Stimulated activated CD4-positive, alpha-beta T cell treated with anti-CD3 and anti-CD28 coated beads, TNF-alpha, amount 100 ng/mL, for 4 hours (primary cell): Measurements from ENCODE around the gene GIGYF1.
A peak's percentile ranks its signal among the peaks of the same experiment; 100 is the strongest.
"Not testable (repeated sequence)": the region's sequence is repeated elsewhere in the genome, so short reads cannot be mapped to it uniquely, and the experiment has no call there.

Experiments used
- DNase-seq, 3 experiments: peaks; one replicate each; pipeline ENCODE4 v3.0.0-alpha.2; 2020; ENCODE audit warnings: low read depth in 3 of 3

GIGYF1 gene

DNA sequence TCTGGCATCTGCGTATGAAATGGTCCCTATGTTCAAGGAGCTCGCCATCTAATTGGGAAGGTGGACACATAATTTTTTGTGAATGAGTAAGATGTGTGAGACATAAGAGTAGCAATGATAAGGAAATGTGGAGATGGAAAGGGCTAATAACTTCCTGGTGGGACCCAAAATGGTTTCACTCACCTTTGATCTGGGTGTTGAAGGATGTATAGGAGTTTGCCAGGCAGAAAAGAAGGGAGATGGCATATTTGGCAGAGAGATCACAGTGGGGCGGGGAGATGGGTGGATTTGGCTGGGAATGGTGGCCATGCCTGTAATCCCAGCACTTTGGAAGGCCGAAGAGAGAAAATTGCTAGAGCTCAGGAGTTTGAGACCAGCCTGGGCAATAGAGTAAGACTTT lies 16.4 kb upstream of the GIGYF1 start:
- DNase-seq = no peak

DNA sequence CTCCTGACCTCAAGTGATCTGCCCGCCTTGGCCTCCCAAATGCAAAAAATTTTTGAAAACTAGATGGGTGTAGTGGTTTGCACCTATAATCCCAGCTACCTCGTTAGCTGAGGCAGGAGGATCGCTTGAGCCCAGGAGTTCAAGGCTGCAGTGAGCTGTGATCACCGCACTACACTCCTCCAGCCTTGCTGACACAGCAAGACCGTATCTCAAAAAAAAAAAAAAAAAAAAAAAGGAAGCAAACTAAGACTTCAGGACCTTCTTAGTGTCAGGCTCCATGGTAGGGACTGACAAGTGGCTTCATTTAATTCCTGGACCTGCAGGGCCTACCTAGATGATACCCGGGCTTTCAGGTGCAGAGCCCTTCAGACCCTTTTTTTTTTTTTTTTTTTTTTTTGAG lies 14.3 kb upstream of the GIGYF1 start:
- DNase-seq = no peak

DNA sequence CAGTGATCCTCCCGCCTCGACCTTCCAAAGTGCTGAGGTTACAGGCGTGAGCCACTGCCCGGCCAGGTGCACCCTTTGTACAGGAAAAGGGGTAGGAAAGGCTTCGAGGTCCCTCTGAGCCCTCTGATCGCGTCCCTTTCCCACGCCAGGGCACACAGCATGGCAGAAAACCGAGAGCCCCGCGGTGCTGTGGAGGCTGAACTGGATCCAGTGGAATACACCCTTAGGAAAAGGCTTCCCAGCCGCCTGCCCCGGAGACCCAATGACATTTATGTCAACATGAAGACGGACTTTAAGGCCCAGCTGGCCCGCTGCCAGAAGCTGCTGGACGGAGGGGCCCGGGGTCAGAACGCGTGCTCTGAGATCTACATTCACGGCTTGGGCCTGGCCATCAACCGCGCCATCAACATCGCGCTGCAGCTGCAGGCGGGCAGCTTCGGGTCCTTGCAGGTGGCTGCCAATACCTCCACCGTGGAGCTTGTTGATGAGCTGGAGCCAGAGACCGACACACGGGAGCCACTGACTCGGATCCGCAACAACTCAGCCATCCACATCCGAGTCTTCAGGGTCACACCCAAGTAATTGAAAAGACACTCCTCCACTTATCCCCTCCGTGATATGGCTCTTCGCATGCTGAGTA lies 12.7 kb upstream of the GIGYF1 start:
- DNase-seq = no peak

DNA sequence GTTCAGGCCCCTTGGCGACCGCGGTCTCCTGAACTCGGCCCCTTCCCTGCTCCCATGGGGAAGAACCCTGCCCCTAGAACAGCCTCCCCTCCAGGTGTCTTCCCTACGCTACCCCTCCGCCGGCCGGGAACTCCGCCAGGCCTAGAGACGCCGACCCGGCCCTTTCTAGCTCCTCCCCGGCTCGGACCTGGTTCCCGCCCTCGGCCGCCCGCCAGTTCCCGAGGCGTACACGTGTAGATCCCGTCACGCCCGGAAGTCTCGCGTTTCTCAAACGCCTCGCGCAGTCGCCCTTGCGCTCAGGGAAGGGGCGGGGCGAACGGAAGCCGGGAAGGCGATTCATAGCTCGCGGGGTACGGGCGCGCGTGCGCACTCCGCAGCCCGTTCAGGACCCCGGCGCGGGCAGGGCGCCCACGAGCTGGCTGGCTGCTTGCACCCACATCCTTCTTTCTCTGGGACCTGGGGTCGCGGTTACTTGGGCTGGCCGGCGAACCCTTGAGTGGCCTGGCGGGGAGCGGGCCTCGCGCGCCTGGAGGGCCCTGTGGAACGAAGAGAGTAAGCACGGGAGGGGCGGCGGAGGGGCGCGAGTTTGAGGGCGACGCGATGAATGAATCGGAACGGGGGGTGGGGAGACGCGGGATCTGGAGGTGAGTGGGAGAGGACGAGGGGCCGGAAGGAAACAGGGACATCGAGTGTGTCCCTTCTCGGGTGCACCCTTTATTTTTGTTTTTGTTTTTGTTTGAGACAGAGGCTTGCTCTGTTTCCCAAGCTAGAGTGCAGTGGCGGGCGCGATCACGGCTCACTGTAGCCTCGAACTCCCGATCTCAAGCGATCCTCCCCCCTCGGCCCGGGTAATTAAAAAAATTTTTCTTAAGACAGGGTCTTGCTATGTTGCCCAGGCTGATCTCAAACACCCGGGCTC lies 12.0 kb upstream of the GIGYF1 start, which contains the start of gene POP7:
TSS of gene POP7 (plus strand) at position 369 of the 919 bp plus-strand sequence. CDS start 710 bp downstream, outside the sequence.
- peak; percentile 97 to 98 (median 98) for DNase-seq

DNA sequence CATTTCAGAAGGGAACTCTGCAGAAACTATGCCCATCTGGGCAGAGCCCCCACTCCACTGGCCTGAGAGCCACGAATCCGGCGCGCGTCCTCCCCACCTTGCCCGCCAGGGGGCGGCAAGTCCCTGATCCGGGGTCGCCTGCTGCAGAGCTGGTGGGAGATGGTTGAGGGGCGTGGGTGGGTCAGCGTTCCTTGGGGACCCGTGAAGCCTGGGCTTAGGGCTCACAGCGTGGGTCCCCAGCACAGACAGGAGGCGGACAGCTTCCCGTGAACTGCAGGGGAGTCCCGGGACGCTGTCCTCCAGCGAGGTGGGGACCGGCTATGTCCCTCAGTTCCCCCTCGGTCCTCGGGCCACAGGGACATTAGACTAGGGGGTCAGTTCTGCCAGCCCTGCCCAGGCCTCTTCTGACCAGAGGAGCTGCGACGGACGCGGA lies 11.3 kb upstream of the GIGYF1 start:
- DNase-seq = peak; percentile 56 to 67 (median 58)

DNA sequence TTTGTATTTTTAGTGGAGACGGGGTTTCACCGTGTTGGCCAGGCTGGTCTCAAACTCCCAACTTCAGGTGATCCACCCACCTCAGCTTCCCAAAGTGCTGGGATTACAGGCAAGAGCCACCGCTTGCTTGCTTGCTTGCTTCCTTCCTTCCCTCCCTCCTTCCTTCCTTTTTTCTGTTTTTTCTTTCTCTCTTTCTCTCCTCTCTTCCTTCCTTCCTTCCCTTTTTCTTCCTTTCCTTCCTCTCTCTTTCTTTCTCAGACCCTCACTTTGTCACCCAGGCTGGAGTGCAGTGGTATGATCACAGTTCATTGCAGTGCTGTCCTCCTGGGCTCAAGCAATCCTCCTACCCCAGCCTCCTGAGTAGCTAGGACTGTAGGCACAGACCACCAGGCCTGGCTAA lies 7.0 kb upstream of the GIGYF1 start:
- not testable (repeated sequence) for DNase-seq

DNA sequence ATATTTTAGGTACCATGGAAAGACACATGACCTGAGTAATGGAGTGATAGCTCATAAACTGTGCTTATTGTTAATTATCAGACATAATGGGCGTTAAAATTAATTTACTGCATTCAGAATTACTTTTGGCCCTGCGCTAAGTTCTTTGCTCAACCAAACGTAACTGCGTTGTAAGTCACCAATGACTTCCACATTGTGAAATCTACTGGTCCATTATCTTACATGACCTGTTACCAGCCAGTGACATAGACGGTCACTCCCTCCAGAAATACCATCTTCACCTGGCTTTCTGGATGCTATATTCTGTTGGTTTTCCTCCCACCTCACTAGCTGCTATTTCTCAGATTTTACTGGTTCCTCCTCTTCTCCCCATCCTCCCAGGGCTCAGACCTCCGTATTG lies 5.0 kb upstream of the GIGYF1 start:
- DNase-seq = no peak

DNA sequence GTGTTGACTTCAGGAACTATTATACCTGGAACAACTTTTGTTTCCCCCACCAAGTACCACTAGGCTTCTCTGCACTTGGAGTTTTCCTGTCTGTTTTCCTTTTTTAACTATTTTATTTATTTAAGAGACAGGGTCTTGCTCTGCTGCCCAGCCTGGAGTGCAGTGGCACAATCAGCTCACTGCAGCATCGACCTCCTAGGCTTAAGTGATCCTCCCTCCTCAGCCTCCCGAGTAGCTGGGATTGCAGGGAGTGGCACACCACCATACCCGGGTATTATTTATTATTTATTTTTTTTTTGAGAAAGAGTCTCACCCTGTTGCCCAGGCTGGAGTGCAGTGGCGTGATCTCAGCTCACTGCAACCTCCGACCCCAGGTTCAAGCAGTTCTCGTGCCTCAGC lies 2.1 kb upstream of the GIGYF1 start:
- no peak for DNase-seq

DNA sequence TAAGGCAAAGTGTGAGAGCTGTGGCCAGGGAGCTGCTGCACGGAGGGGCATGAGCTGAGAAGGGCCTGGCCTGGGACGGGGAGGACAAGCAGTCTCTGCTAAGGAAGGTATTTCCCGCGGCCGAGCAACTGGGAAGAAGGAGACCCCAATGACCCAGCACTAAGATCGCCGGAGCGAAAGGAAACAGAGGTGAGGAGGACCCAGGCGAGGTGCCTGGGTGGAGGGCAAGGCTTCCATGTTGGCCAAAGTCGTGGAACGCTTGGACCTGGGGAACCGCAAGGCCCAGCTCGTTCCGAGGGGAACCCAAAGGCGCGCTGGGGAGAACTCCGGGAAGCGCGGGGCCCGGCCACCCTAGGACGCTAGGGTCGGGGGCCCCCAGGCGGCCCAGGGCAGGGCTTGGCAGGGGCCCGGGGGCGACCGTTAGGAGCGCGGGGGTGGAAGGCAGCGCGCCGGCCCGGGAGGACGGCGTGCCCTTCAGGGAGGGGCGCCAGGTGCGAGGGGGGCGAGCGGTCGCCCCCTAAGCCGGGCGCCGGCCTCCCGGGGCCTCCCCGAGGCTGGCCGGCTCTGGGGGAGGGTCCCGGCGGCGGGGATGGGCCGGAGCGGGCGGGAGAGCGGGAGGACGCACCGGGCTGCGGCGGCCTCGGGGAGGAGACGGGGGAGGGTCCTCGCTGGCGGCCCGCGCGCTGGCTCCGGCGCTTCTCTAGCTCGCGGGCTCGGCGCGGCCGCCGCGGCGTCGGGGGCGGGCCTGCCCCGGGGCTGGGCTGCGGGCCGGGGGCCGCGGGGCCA lies 545 bp downstream of the GIGYF1 start:
- no peak for DNase-seq

DNA sequence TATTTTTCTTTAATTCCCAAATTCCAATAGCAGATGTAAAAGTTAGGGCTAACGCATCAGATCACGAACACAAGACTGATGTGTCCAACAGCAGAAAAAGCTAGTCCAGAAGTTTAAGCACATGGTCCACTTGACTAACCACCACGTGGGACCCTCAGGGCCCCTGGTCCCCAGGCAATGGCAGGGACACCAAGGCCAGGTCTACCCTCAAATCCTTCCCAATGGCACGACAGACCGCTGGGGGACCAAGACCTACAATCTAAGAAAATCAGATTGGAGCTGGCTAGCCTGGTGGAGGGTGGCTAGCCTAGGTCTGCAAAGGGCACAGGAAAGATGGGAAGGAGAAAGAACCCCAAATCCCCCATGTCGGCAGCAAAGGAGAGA lies 1.5 kb downstream of the GIGYF1 start:
- DNase-seq = no peak

DNA sequence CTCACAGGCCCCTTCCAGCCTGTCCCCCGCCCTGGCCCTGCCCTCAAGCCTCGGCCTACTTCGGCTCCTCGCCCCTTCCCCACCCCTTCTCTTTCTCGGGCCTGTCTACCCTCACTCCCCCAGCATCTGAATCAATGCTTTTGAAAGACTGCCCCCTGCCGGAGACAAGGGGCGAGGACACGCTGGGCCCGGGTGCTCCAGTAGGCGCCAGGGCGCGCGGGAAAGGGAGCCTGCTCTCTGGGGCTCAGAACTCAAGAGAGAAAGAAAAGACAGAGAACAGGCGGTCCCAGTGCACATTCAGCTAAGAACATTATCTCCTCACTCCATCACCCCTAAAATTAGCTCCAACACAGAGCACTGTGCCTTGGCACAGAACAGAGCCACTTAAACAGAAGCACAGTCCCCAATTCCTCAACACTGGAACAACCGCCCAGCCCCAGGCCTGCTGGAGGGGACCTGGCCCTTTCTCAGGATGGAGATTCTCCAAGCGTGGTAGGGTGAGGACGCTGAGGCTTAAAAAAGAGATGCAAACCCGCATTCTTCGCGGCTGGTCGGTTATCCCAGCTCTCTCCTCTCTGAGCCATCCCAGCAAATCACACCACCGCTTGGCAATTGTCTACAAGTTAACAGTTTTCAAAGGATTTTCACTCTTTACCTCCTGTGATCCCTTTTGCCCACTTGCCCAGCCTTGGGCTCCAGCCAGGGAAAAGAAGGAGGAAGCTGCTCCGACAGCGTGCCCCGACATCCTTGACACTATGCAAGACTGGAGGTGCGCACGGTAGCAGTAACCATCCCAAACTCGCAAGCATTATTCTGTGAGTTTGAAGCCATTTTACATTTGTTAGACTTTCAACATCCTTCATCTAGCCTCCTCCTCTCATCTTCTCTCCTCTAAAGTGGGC lies 2.1 kb downstream of the GIGYF1 start:
- peak; percentile 67 to 71 (median 69) for DNase-seq

DNA sequence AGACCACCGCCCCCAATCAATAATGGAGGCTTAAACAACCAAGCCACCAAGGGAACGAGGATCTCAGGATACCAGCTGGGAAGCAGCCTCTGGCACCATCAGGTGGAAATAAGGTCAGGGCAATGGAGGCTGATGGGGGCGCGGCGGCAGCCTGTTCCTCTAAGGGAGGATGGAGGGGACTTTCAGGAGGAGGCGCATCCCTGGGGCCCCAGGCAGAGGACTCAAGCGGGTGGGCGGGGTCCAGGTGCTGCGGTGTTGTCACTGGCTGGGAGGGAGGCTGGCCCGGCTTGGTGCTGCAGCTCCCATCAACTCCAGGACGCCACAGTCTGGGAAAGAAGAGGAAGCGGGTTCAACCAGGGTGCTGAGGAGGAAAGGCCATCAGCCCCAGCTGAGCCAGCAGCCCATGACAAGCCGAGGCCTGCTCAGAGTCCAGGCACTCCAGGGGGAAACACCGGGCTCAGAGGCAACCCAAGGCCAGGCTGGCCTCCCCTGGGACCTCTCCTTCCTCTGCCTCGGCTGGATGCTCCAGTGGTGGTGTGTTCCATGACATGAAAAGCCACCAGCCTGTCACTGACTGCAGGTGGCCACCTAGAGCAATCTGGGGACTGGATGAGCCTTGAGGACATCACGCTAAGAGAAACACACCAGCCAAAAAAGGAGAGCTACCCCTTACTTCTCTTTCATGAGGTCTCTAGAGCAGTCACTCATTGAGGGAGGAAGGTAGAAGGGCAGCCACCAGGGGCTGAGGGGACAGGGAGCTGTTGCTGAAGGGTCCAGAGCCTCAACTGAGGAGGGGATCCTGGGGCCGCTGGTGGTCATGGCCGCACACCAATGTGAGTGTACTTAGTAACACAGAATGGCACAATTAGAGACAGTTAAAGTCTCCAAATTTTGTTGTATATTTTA lies 4.6 kb downstream of the GIGYF1 start:
- DNase-seq = no peak

DNA sequence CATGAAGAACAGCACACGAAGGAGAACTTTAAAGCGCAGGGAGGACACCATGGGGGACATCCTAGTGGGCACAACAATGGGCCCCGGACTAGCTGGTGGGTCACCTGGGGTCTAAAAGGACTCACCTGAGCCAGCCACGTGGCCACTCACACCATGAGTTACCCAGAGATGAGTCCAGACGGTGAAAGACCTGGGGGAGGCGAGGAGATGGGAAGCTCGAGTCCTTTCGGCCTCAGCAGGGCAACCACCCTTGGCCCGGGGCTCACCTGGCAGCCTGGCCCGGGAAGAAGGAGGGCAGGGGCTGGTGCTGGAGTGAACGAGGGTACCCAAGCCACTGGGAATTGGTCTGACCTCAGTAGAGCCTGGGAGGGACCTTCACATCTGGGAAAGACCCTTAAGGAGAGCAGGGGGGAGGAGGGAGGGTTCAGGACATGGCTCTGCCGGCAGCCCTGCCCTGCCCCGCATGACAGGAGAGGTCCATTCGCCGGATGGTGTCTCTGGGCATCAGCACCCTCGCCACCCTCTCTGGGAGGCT lies 5.7 kb downstream of the GIGYF1 start:
- DNase-seq = no peak

DNA sequence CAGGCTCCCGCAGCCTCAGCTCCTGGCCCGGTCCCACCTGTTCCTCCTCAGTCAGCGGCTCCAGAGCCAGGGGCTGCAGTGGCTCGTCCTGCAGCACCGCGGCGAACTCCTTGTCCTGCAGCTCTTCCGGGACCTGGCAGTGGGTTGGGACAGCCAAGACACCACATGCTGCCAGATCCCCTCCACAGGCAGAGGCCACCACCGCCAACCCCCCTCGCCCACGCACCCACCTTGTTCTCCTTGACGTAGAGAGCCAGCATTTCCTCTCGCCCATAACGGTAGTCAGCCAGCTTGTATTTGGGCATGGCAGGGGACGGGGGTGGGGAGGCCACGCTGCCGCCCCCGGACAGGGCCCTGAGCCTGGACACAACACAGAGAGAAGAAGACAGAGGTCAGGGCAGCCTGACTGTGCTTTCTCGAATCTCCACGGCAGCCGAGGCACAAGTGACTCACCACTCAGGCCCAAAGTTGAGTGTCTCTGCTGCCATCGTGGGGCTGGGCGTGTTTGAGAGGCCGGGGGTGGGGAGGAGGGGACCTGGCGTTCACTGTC lies 6.2 kb downstream of the GIGYF1 start:
- no peak for DNase-seq

DNA sequence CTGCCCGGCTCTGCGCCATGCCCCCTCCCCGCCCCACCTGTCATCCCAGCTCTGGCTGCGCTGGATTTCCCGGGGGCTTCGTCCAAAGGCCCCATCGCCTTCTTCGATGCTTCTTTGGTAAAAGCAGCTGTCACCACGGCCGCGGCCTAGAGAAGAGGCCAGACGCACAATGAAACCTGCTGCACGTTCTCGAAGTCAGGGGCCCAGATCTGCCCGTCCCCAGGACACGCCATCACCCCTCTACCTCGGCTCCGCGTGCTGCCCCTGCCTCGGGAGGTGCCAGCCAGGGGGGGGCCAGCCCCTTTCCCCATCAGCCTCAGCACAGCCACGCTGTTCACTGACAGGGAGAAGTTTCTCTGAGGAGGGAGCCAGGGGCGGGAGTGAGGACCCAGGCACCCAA lies 6.8 kb downstream of the GIGYF1 start:
- DNase-seq = no peak

DNA sequence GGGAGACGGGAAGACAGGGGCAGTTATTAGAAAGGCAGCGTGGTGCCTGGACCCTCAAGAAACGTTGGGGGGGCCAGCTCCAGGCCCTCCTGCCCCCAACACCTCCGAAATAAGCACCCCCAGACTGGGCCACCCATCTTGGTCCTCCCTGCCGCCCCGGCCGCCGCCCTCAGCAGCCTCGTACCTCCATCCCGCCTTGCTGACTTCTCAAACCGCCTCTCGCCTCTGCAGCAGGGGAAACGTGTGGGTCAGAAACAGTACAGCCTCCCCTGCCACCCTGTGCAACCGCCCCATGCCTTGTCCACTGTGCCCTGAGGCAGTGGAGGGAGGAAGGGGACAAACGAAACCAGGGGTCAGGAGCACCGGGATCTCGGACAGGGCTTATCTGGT lies 7.2 kb downstream of the GIGYF1 start:
- no peak for DNase-seq

DNA sequence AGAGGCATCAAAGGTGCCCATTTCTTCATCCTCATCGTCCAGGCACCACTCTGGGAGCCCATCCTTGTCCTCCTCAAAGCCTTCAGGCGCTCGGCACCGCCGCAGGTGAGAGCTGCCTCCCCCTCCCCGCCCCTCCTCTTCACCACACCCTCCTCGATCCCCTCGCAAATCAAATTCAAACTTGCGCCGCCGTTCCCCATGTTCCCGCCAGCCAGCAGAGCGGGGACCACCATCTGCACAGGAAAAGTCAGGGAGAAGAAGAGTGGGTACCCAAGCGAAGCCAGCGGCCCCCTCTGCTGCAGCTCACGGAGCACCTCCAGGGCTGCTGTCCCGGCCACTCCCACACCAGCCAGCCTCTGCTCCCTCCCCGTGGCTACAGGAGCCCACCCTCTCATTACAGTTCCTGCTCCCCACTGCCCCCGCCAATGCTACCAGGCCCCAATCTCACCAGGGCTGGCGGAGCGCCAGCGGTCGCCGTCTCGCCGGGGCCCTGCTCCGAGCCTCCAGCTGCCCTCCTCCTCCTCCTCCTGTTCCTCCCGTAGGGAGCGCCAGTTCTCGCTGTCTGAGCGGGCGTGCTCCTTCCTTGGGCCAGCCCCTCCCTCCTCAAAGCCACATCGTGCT lies 7.7 kb downstream of the GIGYF1 start:
- DNase-seq = no peak

DNA sequence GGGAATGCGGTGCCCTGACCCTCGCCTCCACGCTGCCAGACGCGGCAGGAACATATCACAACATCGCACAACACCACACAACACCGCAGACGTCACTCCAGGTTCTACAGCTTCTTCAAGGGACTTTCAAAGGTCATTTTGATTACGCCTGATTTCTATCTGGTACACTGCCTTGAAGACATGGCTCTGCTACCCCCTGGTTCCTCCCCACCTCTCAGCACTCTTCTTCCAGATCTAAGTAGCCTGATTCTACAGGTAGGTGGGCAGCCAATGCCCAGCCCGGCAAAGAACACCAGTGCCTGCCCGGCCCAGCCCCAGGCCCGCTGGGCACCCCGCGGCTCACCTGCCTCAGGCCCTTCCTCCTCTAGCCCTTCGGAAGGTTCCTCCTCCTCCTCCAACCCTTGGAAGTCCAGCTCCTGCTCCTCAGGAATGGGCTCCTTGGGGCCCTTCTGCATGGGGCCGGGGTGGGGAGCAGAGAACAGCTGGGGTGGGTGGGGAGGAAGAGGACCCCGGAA lies 8.4 kb downstream of the GIGYF1 start:
- no peak for DNase-seq

DNA sequence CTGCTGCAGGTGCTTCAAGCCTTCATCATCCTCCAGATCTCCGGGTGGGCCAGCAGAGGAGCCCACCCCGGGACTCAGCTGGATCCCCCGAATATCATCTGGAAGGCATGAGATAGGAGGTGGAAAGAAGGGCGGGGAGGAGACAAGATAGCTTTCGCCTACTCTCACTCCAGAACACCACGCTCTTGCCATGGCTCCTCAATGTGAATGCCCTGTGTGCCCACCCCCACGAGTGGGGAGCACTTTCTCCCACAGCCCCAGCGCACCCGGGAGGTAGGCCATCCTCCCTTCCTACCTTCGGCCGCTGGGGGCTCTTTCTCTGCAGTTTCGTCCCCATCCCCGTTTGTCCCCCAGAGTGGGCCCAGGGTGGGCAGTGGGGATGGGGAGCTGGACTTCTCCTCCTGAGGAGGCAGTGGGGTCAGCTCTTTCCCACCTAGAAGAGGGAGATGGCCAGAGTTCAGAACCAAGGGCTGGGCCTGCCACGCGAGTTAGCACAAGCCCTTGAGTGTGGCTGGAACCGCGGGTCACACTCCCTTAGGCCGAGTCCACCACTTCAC lies 8.9 kb downstream of the GIGYF1 start:
- DNase-seq = no peak
